A673 (cell line): ENCODE data around the gene PIGU.

Source experiments
- EZH2 ChIP-seq: fragments of 200-600 bp; sonication (generic); IDR thresholded peaks from 2 replicates; pipeline ENCODE4 v1.6.1; 2017; ENCODE audit warnings: borderline replicate concordance, low read depth, mild to moderate bottlenecking, mixed read lengths, antibody characterized with exemption, low read length; ENCODE audit not compliant: poor library complexity, severe bottlenecking
- TF ChIP-seq, protein P1 (sequence below): fragments of 300-800, 200-600 bp; sonication (generic); conservative IDR thresholded peaks from 2 replicates; pipeline ENCODE4 v1.5.1; 2017; ENCODE audit warnings: low read depth, mild to moderate bottlenecking, antibody characterized with exemption, low read length, moderate library complexity, mixed read lengths

DNA sequence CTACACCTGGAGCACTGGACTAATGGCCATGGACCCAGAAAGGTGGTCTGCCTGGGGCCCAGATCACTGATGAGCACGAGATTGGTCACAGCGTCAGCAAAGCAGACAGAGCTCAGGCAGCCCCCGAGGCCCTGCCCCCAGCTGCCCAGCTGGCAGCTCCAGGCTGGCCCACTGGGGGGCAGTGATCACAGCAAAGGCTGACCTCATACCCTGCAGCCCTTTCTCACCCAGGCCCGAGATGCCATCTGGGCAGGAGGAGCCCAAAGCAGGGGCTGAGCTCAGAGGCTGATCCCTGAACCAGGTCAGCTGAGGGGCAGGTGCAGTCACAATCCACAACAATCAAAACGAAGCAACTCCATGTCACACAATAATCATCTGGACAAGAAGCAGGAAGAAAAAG, 114.3 kb downstream of the PIGU start:
- TF ChIP-seq, protein P1, sequence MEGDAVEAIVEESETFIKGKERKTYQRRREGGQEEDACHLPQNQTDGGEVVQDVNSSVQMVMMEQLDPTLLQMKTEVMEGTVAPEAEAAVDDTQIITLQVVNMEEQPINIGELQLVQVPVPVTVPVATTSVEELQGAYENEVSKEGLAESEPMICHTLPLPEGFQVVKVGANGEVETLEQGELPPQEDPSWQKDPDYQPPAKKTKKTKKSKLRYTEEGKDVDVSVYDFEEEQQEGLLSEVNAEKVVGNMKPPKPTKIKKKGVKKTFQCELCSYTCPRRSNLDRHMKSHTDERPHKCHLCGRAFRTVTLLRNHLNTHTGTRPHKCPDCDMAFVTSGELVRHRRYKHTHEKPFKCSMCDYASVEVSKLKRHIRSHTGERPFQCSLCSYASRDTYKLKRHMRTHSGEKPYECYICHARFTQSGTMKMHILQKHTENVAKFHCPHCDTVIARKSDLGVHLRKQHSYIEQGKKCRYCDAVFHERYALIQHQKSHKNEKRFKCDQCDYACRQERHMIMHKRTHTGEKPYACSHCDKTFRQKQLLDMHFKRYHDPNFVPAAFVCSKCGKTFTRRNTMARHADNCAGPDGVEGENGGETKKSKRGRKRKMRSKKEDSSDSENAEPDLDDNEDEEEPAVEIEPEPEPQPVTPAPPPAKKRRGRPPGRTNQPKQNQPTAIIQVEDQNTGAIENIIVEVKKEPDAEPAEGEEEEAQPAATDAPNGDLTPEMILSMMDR, result peak; percentile 47
- TF ChIP-seq EZH2, result no peak
